Karpas-422 (cell line): ENCODE measurements around the gene CLMN. TPM values are rescaled to one million over a fixed set of nuclear protein-coding genes. Genes with fewer than 3 reads are reported as not detected.
A peak's percentile ranks its signal among the peaks of the same experiment; 100 is the strongest.

Source experiments
- DNase-seq: peaks from one replicate; pipeline ENCODE4 v3.0.0-alpha.2; 2015
- H2AFZ ChIP-seq: fragments of 200-600 bp; sonication (generic); 2 replicates; pipeline ENCODE4 v1.6.1; 2014; ENCODE audit warnings: antibody characterized with exemption, low read length, mixed read lengths
- H3K27ac ChIP-seq: fragments of 200-600 bp; sonication (generic); 2 replicates; pipeline ENCODE4 v1.5.1; 2014; ENCODE audit warnings: mild to moderate bottlenecking, low read length, moderate library complexity
- H3K27me3 ChIP-seq: fragments of 200-600 bp; sonication (generic); 2 replicates; pipeline ENCODE4 v1.6.1; 2014; ENCODE audit warnings: low read length, mixed read lengths
- H3K36me3 ChIP-seq: fragments of 200-600 bp; sonication (generic); 2 replicates; pipeline ENCODE4 v1.6.1; 2014; ENCODE audit warnings: low read length, mixed read lengths; ENCODE audit not compliant: insufficient read depth
- H3K4me1 ChIP-seq: fragments of 200-600 bp; sonication (generic); 2 replicates; pipeline ENCODE4 v1.6.1; 2014; ENCODE audit warnings: mild to moderate bottlenecking, low read length, mixed read lengths
- H3K4me2 ChIP-seq: fragments of 200-600 bp; sonication (generic); 2 replicates; pipeline ENCODE4 v1.6.1; 2014; ENCODE audit warnings: low read length, low read depth, mild to moderate bottlenecking; ENCODE audit not compliant: poor library complexity, severe bottlenecking
- H3K4me3 ChIP-seq: fragments of 200-600 bp; sonication (generic); 2 replicates; pipeline ENCODE4 v1.5.1; 2014; ENCODE audit warnings: mild to moderate bottlenecking, antibody characterized with exemption, low read length, mixed read lengths
- H3K79me2 ChIP-seq: fragments of 200-600 bp; sonication (generic); 2 replicates; pipeline ENCODE4 v1.6.1; 2014; ENCODE audit warnings: mild to moderate bottlenecking, low read length, mixed read lengths
- H3K9ac ChIP-seq: fragments of 200-600 bp; sonication (generic); 2 replicates; pipeline ENCODE4 v1.6.0; 2014; ENCODE audit warnings: low read length
- H3K9me2 ChIP-seq: fragments of 200-600 bp; sonication (generic), shearing (Covaris generic); replicated peaks from 2 replicates; pipeline ENCODE4 v1.6.0; 2014; ENCODE audit warnings: mild to moderate bottlenecking, low read length, moderate library complexity; ENCODE audit not compliant: insufficient read depth
- H3K9me3 ChIP-seq: fragments of 300-700, 200-600 bp; sonication (generic); 2 replicates; pipeline ENCODE4 v1.6.1; 2014; ENCODE audit warnings: low read length, mixed read lengths
- H4K20me1 ChIP-seq: fragments of 200-600 bp; sonication (generic); 2 replicates; pipeline ENCODE4 v1.6.1; 2014; ENCODE audit warnings: mild to moderate bottlenecking, antibody characterized with exemption, low read length, low read depth; ENCODE audit not compliant: insufficient read depth
- total RNA-seq: library from RNA; depleted of rRNA; stranded (reverse); fragments of >200 nt; shearing (Covaris generic); gene quantifications from 2 replicates; pipeline ENCODE4 v1.2.3, GENCODE V29; 2014; ENCODE audit warnings: low replicate concordance; rRNA removed

Gene CLMN, protein sequence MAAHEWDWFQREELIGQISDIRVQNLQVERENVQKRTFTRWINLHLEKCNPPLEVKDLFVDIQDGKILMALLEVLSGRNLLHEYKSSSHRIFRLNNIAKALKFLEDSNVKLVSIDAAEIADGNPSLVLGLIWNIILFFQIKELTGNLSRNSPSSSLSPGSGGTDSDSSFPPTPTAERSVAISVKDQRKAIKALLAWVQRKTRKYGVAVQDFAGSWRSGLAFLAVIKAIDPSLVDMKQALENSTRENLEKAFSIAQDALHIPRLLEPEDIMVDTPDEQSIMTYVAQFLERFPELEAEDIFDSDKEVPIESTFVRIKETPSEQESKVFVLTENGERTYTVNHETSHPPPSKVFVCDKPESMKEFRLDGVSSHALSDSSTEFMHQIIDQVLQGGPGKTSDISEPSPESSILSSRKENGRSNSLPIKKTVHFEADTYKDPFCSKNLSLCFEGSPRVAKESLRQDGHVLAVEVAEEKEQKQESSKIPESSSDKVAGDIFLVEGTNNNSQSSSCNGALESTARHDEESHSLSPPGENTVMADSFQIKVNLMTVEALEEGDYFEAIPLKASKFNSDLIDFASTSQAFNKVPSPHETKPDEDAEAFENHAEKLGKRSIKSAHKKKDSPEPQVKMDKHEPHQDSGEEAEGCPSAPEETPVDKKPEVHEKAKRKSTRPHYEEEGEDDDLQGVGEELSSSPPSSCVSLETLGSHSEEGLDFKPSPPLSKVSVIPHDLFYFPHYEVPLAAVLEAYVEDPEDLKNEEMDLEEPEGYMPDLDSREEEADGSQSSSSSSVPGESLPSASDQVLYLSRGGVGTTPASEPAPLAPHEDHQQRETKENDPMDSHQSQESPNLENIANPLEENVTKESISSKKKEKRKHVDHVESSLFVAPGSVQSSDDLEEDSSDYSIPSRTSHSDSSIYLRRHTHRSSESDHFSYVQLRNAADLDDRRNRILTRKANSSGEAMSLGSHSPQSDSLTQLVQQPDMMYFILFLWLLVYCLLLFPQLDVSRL
- total RNA-seq, result 40.1 and 56.1 TPM in 2 replicates

DNA sequence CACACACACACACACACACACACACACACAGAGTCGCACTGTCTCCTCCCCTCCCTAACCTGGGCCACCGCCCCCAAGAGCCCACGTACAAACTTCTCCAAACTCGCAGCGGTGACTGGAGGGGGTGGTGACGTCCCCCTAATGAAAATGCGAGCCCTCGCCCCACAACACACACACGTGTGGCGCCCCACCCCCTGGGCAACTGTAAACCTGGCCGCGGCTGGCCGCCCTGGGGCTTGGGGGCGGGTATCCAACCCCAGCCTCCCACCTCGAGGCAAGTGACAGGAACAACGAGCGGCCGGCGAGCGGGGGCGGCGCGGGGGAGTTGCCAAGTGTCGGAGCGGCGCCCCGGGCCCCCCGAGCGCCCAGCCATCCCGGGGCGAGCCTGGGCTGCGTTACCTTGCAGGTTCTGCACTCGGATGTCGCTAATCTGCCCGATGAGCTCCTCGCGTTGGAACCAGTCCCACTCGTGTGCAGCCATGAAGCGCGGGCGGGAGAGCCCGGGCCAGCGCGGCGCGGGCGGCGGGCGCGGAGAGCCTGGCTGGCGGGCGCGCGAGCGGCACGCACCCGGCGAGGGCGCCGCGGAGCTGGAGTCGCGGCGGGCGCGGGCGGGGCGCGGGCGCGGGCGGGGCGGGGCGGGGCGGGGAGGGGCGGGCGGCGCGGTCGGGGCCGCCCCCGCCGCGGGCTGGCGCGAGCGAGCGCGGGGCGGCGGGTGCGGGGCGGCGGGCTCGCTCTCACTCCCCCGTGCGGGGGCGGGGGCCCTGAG lies at the start of gene CLMN:
TSS of gene CLMN (minus strand) at position 597 of the 766 bp plus-strand sequence. CDS start at position 481, 116 bp downstream.
- H2AFZ ChIP-seq, result peak within 1 kb of the TSS; percentile 31; the same call in 1 of the 2 replicates
- H3K36me3 ChIP-seq, result no peaks in the 10 kb centered on the region
- H3K4me2 ChIP-seq, result peak within 1 kb of the TSS; percentile 71
- peak within 1 kb of the TSS; percentile 86 for H3K27ac ChIP-seq
- H3K9me2 ChIP-seq, result no peaks in the 10 kb centered on the region
- DNase-seq, result peak; percentile 90
- no peaks in the 10 kb centered on the region for H3K9me3 ChIP-seq
- peaks cover 77% of the 10 kb centered on the region for H3K4me1 ChIP-seq
- H3K27me3 ChIP-seq, result no peaks in the 10 kb centered on the region; the same call in 1 of the 2 replicates
- H3K4me3 ChIP-seq, result peak within 1 kb of the TSS; percentile 77
- H3K79me2 ChIP-seq, result peaks cover 43% of the 10 kb centered on the region
- H4K20me1 ChIP-seq, result peaks cover 4% of the 10 kb centered on the region; the same call in 1 of the 2 replicates
- H3K9ac ChIP-seq, result peak within 1 kb of the TSS; percentile 86

DNA sequence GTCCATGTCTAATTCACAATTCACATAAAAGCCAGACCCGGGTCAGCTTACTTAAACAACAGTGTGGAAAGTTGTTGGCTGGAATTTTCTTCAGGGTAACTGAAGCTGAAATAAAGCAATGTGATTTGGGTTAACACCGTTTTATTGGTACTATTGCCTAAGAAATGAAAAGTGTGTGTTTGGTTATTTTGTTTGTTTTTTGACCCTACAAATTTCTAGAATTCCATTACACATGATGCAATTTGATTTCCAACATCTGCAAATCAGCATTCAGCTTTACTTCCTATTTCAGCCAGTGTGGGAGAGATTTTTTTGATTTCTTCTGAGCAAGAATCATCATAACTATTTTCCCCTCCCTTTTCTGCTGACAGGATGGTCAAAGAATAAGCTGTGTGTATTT lies 45.7 kb upstream of the CLMN start:
- Histone ChIP-seq H3K9me2 (no peaks in the 10 kb centered on the region), H3K9ac (no peak overlapping the region), H3K4me2 (no peak overlapping the region), H3K4me3 (no peak overlapping the region), H3K4me1 (peaks cover 46% of the 10 kb centered on the region), H2AFZ (no peak overlapping the region), H3K27me3 (no peaks in the 10 kb centered on the region), H3K79me2 (no peaks in the 10 kb centered on the region), H3K27ac (no peak overlapping the region), H3K9me3 (no peaks in the 10 kb centered on the region), H3K36me3 (no peaks in the 10 kb centered on the region), H4K20me1 (no peaks in the 10 kb centered on the region)
- no peak for DNase-seq

DNA sequence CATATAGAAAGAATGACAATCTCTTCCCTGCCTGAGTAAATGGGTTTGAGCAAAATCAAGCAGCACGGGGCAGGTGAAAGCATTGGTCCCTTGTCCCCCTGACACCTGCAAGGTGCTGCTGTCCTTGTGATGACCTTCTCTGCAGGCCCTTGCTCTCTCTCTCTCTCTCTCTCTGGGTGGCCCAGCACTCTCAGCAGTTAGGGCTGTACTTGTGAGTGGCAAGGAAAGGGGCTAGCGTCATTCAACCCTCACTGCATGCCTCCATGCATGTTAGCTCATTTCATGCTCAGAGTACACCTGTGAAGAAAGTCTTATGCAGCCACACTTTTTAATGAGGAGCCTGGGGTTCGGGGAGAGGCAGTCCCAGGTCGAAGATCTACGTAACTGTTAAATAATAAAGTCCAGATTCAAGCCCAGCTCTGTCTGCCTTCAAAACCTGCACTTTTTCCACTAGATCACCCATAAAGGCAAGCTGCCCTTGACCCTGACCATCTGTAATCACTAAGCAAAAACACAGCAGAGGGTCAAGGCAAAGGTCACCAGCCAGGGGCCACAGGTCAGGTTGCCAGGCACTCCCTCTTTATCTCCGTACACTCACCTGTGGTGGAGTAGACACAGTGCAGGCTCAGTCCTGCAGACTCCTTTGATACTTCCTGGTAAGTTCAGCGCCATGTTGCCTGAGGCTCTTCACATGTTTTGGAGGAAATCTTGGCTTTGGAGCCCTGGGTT lies 44.9 kb upstream of the CLMN start:
- Histone ChIP-seq H3K27me3 (no peaks in the 10 kb centered on the region), H3K4me2 (no peak overlapping the region)
- no peak for DNase-seq

DNA sequence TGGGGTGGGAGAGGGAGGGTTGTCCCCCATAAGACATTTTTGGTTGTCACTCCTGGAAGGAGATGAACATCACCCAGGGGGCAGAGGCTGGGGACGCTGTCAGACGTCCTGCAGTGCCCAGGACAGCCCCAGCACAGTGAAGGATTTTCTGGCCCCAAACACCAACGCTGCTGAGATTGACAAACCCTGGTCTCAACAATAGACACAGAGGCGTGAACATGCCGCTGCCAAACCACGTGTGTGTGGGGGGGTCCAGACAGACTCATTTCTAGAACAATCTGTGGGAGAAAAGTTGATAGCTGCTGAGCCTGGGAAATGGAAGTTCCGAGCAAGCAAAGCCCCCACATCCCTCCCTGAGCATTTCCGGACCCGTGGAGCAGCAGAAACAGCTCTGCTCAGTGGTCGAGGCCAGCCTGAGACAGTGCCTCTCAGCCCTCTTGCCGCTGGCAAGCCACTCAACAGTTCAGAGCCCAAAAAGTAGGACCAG lies 43.8 kb upstream of the CLMN start:
- peak overlapping the region; percentile 13; the same call in 1 of the 2 replicates for H2AFZ ChIP-seq
- H3K27me3 ChIP-seq, result no peaks in the 10 kb centered on the region
- H3K9me2 ChIP-seq, result no peaks in the 10 kb centered on the region
- H3K4me2 ChIP-seq, result no peak overlapping the region
- H3K79me2 ChIP-seq, result no peaks in the 10 kb centered on the region
- no peaks in the 10 kb centered on the region for H3K9me3 ChIP-seq
- H3K4me3 ChIP-seq, result no peak overlapping the region
- H3K4me1 ChIP-seq, result peaks cover 35% of the 10 kb centered on the region
- no peak for DNase-seq
- no peak overlapping the region for H3K27ac ChIP-seq
- no peaks in the 10 kb centered on the region for H4K20me1 ChIP-seq
- H3K9ac ChIP-seq, result no peak overlapping the region
- H3K36me3 ChIP-seq, result no peaks in the 10 kb centered on the region

More for the DNA sequence above, 44.9 kb upstream of the CLMN start:
- H3K9me2 ChIP-seq, result no peaks in the 10 kb centered on the region
- no peak overlapping the region for H3K9ac ChIP-seq
- peaks cover 38% of the 10 kb centered on the region for H3K4me1 ChIP-seq
- H3K4me3 ChIP-seq, result no peak overlapping the region
- peak overlapping the region; percentile 8; the same call in 1 of the 2 replicates for H2AFZ ChIP-seq
- H3K9me3 ChIP-seq, result no peaks in the 10 kb centered on the region
- no peaks in the 10 kb centered on the region for H4K20me1 ChIP-seq
- no peaks in the 10 kb centered on the region for H3K79me2 ChIP-seq
- H3K36me3 ChIP-seq, result no peaks in the 10 kb centered on the region
- H3K27ac ChIP-seq, result no peak overlapping the region

DNA sequence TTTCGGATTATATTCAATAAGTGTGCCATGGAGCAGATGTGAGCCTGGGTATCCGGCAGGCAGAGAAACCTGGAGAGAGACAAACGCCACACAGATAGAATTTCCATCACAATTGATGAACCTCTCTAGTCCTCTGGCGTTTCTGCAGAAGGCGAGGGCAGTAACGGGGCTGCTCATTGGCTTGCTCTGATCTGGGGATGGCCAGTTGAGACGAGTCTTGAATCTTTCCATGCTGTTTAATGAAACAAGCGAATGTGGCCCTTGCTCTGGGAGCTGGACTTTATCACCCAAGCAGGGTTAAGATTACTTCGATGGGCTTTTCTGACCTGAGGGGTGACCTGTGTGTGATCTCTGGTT lies 42.4 kb upstream of the CLMN start:
- no peak for DNase-seq
- no peaks in the 10 kb centered on the region for H3K27me3 ChIP-seq
- H3K4me3 ChIP-seq, result no peak overlapping the region
- H3K9ac ChIP-seq, result no peak overlapping the region
- no peaks in the 10 kb centered on the region for H3K36me3 ChIP-seq
- no peak overlapping the region for H3K27ac ChIP-seq
- H3K4me1 ChIP-seq, result peaks cover 29% of the 10 kb centered on the region
- H4K20me1 ChIP-seq, result no peaks in the 10 kb centered on the region
- no peaks in the 10 kb centered on the region for H3K9me2 ChIP-seq
- H3K79me2 ChIP-seq, result no peaks in the 10 kb centered on the region
- H3K9me3 ChIP-seq, result no peaks in the 10 kb centered on the region
- H3K4me2 ChIP-seq, result no peak overlapping the region
- H2AFZ ChIP-seq, result no peak overlapping the region

DNA sequence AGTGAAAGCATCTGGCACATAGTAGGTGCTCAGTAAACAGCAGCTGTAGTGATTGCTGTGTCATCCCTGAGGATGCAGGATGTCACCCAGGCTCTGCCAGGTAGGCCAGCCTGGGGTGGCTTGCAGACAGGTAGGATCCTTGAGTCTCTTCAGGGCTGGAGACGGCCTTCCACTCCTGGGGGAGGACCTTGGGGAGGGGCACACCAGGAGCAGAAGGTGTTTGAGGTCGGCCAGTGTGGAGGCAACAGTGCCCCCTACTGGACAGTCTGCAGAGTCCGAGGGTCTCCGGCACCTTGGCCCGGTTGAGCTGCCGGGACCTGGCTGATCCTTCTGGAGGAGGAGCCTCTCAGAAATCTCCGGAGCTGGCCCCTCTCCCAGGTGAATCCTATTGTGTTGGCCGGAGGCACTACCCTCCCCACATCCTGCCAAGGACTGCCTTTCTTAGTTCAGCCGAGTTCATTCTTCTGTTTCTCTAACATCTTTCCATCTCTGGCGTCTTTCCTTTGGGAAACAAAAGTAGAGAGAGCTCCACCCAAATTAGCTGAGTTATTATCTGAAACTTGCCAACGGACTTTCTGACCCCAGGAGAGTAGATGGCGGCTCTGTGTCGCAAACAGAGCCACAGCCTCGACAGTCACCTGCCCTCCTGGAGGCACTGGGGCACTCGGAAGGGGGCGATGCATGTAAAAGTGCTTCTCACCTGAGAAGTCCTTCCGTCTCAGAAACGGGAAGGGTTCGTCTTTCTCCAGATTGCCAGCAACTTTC lies 41.8 kb upstream of the CLMN start:
- Histone ChIP-seq H4K20me1 (no peaks in the 10 kb centered on the region), H3K4me3 (no peak overlapping the region), H3K9ac (no peak overlapping the region), H3K9me3 (no peaks in the 10 kb centered on the region), H3K36me3 (no peaks in the 10 kb centered on the region), H3K9me2 (no peaks in the 10 kb centered on the region), H3K4me2 (no peak overlapping the region), H2AFZ (no peak overlapping the region), H3K4me1 (peaks cover 29% of the 10 kb centered on the region), H3K27me3 (no peaks in the 10 kb centered on the region), H3K79me2 (no peaks in the 10 kb centered on the region), H3K27ac (no peak overlapping the region)
- peak; percentile 91 for DNase-seq

DNA sequence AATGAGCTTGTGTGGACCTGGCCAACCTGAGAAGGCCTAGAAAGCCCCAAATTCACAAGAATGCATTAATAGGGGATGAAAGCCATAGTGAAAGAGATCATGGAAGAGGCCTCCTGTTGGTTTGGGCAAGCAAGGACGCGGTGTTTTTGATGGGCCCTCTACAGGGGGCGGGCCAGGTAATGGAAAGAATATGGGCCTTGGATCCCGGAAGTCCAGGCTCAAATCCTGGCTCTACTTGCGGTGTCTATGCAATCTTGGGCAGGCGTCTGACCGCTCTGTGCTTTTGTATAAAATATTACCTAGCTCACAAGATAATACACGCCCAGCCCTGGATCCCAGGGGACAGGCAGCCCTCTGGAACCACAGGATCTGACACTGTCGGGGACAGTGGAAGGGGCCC lies 41.1 kb upstream of the CLMN start:
- no peaks in the 10 kb centered on the region for H3K27me3 ChIP-seq
- H2AFZ ChIP-seq, result no peak overlapping the region
- H3K9ac ChIP-seq, result no peak overlapping the region
- no peaks in the 10 kb centered on the region for H3K36me3 ChIP-seq
- no peaks in the 10 kb centered on the region for H3K9me3 ChIP-seq
- no peak overlapping the region for H3K4me3 ChIP-seq
- H3K4me1 ChIP-seq, result peaks cover 29% of the 10 kb centered on the region
- no peaks in the 10 kb centered on the region for H3K9me2 ChIP-seq
- no peak for DNase-seq
- no peaks in the 10 kb centered on the region for H3K79me2 ChIP-seq
- H4K20me1 ChIP-seq, result no peaks in the 10 kb centered on the region
- no peak overlapping the region for H3K27ac ChIP-seq
- no peak overlapping the region for H3K4me2 ChIP-seq
